Activated CD4-positive, CD25-positive, alpha-beta regulatory T cell treated with anti-CD3 and anti-CD28 coated beads, Interleukin-2, amount 50 U/mL, for 24 hours (primary cell): ENCODE measurements around the gene CD14.
"Not testable (repeated sequence)": the region's sequence is repeated elsewhere in the genome, so short reads cannot be mapped to it uniquely, and the experiment has no call there.

Experiments
- ATAC-seq, 2 donors: fragments of 150-1000 bp; cut with Tn5 transposase; one replicate each; pipeline ENCODE4 v1.10.0; 2021; ENCODE audit warnings: mild to moderate bottlenecking in 1 of 2, moderate library complexity in 1 of 2

Gene CD14

DNA sequence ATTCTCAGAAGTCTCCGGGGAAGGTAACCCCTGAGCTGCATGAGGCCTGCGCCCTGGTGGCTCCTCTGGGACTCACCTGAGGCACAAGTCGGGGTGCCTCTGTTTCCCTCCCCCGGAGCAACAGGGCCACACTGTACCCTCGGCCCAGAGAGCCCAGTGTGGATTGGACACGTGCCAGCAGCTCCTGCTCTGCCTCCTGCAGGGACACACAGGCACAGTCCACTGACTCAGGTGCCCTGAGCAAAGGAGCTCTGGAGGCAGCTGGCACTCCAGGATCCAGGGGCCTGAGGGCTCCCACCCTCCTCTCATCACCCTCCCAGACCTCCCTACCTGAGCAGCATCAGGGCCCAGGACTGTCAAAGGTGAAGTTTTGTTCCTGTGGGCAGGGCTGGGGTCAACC lies 38.8 kb downstream of the CD14 start:
- ATAC-seq: no peak

DNA sequence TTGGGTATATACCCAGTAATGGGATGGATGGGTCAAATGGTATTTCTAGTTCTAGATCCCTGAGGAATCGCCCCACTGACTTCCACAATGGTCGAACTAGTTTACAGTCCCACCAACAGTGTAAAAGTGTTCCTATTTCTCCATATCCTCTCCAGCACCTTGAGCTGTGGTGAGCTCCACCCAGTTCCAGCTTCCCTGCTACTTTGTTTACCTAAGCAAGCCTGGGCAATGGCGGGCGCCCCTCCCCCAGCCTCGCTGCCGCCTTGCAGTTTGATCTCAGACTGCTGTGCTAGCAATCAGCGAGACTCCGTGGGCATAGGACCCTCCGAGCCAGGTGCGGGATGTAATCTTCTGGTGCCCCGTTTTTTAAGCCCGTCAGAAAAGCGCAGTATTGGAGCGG lies 39.9 kb downstream of the CD14 start:
- not testable (repeated sequence) for ATAC-seq

- ATAC-seq: no peak
These were observed 41.1 kb downstream of the CD14 start for GRCh38 chr5:140591747-140592372.

GRCh38 chr5:140590861-140591260 lies 42.1 kb downstream of the CD14 start:
- ATAC-seq: no peak

GRCh38 chr5:140588311-140589070 lies 44.5 kb downstream of the CD14 start:
- ATAC-seq: no peak

DNA sequence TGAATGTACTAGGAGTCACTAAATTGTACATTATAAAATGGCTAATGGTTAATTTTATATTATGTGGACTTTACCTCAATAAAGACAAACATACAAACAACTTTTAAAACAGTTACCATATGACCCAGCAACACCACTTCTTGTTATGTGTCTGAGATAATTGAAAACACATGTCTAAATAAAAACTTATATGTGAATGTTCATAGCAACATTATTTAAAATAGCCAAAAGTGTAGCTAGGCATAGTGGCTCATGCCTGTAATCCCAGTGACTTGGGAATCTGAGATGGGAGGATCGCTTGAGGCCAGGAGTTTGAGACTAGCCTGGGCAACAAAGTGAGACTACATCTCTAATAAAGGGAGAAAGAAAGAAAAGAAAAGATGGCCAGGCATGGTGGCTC lies 45.5 kb downstream of the CD14 start:
- no peak for ATAC-seq
